GM12873 (cell line): ENCODE measurements around the gene HBQ1.

Source experiments
- TF ChIP-seq, protein P1 (sequence below): IDR thresholded peaks from 2 replicates; pipeline ENCODE4 v1.5.1; 2012; ENCODE audit warnings: low read depth, mild to moderate bottlenecking, moderate library complexity, low read length, control low read depth; ENCODE audit not compliant: insufficient read depth; ENCODE audit errors: missing control alignments

The HBQ1 gene

DNA sequence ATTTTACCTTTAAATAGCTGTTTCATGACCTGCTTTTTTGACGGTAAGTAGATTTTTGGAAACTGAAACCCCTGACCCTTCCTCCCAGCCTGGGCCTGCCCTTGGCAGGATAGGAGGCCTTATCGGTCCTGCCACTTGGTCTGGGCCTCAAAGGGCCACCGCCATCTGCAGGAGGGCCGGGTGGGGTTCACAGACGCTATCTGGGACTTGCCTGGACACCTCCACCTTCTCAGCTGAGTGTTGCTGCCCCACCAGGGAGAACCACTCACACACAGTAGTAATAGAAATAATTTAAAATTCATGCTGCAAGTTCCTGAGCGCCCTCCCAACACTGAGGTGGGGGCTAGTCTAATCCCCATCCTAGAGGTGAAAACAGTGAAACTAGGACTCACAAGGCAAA is 37.2 kb upstream of the HBQ1 start:
- TF ChIP-seq, protein P1, sequence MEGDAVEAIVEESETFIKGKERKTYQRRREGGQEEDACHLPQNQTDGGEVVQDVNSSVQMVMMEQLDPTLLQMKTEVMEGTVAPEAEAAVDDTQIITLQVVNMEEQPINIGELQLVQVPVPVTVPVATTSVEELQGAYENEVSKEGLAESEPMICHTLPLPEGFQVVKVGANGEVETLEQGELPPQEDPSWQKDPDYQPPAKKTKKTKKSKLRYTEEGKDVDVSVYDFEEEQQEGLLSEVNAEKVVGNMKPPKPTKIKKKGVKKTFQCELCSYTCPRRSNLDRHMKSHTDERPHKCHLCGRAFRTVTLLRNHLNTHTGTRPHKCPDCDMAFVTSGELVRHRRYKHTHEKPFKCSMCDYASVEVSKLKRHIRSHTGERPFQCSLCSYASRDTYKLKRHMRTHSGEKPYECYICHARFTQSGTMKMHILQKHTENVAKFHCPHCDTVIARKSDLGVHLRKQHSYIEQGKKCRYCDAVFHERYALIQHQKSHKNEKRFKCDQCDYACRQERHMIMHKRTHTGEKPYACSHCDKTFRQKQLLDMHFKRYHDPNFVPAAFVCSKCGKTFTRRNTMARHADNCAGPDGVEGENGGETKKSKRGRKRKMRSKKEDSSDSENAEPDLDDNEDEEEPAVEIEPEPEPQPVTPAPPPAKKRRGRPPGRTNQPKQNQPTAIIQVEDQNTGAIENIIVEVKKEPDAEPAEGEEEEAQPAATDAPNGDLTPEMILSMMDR, result no peak

DNA sequence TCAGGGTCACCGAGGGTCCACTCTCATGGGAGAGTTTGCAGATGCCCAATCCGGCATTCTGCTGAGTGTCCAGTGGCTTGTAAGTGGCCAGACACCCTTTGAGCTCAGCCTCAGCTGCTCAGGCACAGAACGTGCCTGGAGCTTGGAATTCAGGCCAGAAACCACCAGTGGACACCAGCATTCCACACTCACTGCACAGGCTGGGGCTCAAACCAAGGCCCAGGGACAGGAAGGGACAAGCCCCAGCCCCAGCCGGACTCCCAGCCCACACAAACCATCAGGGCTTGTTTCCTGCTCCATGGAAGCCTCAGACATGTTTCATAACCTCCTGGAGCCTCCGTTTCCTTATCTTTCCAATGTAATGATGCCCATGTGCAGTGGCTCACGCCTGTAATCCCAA is 36.8 kb upstream of the HBQ1 start:
- TF ChIP-seq, protein P1, result no peak

DNA sequence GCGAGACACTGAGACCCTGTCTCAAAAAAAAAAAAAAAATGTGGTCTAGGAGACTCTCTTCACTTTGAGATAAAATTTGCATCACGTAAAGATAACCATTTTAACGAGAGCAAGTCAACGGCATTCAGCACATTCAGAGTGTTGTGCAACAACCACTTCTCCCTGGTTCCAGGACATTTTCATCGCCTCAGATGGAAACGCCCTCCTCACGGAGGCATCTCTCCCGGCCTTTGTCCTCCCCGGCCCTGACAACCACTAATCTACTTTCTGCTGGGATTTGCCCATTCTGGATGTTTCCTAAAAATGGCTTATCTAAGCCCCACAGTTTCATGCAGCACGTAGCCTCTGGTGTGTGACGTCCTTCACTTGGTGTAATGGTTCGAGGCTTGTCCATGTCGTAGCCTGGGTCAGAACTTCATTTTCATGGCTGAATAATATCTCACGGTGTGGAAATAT is 35.4 kb upstream of the HBQ1 start:
- TF ChIP-seq, protein P1, result no peak

DNA sequence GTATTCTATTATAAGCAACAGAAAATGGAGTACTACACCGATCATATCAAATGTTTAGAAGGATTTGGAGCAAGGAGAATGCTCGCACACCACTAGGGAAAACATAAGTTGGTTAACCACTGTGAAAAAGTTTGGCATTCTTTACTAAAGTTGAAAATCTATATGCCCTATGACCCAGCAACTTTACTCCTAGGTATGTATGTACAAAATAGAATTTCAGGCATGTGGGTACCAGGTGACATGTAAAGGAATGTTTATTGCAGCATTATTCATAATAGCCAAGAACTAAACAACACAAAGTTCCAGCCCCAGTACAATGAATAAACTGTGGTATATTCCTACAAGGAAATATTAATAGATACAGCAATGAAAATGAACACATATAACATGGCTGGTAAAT is 33.6 kb upstream of the HBQ1 start:
- TF ChIP-seq, protein P1, result no peak

DNA sequence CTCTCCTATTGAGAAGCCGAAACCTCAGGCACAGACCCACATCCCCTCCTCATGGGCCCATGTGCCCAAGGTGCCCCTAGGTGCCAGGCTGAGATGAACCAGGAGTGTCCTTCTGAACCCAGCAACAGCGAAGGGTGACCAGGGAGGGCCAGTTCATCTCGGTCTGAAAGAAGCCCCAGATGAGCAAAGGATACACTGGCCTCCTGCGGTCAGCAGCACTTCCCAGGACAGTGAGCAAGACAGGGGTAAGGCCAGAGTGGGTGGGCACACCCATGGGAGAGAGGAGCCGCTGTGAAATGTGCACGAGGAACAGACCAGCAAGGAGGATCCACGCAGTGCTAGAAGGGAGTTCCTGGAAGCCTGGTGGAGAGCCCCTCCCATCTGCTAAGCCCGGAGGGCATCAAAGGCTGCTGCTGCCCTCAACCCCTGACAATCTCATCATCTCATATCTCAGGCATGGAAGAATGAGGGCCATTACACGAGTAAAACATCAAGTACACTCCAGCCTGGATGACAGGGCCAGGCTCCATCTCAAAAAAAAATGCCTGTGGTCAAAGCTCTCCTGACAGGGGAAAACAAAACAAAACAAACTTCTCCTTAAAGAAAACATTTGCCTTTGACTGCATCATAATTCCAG is 31.1 kb upstream of the HBQ1 start:
- TF ChIP-seq, protein P1, result no peak

DNA sequence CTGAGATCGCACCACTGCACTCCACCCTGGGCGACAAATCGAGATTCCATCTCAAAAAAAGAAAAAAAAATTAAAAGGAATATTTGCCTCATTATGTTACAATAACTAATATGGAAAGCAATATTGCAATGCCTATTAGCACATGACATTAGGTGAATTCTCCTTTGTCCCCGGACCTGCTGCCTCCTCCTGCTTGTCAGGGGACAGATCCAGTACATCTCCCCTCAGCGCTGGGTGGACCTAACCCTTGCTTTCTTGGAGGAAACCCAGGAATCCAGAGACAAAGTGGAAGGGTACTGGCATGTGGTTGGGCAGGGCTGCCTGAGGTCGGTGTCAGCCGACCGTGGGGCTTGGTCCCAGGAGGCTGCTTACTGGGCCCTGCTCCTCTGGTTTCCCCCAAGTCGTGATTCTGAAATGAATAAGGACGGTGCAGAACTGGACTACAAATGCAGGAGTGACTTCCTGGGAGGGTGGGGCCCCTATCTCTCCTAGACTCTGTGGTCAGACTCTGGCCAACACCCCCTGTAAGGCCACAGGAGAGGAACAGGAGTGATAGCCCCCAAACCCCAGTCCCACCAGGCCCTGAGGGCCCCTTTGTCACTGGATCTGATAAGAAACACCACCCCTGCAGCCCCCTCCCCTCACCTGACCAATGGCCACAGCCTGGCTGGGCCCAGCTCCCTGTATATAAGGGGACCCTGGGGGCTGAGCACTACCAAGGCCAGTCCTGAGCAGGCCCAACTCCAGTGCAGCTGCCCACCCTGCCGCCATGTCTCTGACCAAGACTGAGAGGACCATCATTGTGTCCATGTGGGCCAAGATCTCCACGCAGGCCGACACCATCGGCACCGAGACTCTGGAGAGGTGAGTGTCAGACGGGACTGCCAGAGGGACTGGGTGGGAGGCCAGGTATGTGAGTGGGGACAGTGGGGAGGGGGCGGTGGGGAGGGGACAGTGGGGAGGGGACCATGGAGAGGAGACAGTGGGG is 27.8 kb upstream of the HBQ1 start, which contains the start of gene HBZ:
TSS of gene HBZ (plus strand) at position 504 of the 988 bp plus-strand sequence. CDS start at position 770, 266 bp downstream.
- TF ChIP-seq, protein P1, result no peak
